Measurements from ENCODE around the gene C12orf43.

GRCh38 chr12:120959111-120959878 lies 57.0 kb downstream of the C12orf43 start:
- TF ChIP-seq POLR2A (IDR thresholded peaks at IDR 0.05) (no peak), CTCF (IDR thresholded peaks at IDR 0.05) (no peak)
